Germinal center (tissue), 1 donor: ENCODE measurements around the gene CDC42SE2.
"Not testable (repeated sequence)": the region's sequence is repeated elsewhere in the genome, so short reads cannot be mapped to it uniquely, and the experiment has no call there.

Experiments
- DNase-seq: peaks from one replicate; pipeline ENCODE4 v3.0.0; 2012; ENCODE audit warnings: mixed read lengths, low spot score

The CDC42SE2 gene

DNA sequence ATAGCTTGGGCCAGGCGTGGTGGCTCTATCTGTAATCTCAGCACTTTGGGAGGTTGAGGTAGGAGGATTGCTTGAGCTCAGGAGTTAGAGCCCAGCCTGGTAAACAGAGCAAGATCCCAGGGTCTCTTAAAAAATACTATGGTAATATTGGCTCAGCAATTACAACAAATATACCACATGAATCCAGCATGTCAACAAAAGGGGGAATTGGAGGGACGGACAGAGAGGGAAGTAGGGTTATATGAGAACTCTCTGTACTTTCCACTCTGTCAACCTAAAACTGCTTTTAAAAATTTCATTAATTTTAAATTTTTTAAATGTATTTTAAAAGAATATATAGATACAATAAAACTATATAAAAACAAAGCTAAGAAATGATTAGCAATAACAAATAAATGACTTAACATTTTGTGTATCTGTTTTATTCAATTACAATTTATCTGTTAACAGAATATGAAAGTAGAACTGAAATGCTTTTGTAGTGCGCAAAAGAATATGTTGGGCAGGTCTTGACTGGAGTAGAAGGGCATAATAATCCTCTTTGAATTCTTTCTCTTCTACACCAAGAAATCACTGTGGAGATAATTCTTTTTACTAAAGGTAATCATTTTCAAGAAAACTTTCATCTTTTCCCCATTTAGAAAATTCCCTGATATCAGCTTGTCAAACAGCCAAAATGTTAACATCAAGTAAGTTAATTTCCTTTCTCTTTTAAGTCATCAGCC lies 12.9 kb upstream of the CDC42SE2 start:
- no peak for DNase-seq

DNA sequence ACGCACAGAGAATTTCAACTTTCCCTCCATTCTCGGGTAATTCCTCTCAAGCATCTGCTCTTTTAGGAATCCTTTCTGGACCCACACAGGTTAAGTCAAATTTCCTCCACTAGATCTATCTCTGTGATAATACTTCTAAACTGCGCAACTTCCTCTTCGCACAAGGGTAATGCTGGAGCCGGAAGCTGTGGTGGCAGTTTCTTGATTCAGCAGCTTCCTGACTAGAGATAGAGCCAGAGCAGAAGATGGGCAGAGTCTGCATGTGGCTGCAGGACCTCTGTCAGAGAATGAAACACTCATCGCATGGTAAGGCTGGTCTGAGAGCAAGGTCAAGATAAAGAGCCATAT lies 11.1 kb upstream of the CDC42SE2 start:
- peak; percentile 46 for DNase-seq

DNA sequence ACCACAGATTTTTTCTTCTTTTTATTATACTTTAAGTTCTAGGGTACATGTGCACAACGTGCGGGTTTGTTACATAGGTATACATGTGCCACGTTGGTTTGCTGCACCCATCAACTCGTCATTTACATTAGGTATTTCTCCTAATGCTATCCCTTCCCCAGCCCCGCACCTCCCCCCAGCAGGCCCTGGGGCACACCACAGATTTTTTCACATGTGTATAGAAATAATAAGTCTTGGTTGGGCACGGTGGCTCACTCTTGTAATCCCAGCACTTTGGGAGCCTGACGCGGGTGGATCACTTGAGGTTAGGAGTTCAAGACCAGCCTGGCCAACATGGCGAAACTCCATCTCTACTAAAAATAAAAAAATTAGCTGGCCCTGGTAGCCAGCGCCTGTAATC lies 9.8 kb upstream of the CDC42SE2 start:
- DNase-seq, result not testable (repeated sequence)

DNA sequence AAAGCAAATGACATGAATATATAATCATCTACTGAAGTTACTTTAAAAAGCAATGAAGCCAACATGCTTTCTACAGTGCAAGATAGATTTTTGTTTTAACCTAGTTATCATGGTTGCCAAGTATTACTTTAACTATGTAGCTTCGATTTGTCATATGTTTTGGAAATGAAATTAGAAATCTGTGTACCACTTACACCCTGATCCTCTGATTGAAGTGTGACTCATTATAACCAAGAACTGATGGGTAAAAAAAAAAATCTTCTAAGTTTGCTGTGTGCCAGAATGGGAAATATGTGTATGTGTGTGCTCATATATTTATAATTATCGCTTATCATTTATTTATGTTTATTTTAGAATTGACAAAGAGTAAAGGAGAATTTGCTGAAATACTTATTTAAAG lies 9.1 kb upstream of the CDC42SE2 start:
- DNase-seq, result no peak

- no peak for DNase-seq
These were observed 7.4 kb upstream of the CDC42SE2 start for GRCh38 chr5:131256507-131256823.

DNA sequence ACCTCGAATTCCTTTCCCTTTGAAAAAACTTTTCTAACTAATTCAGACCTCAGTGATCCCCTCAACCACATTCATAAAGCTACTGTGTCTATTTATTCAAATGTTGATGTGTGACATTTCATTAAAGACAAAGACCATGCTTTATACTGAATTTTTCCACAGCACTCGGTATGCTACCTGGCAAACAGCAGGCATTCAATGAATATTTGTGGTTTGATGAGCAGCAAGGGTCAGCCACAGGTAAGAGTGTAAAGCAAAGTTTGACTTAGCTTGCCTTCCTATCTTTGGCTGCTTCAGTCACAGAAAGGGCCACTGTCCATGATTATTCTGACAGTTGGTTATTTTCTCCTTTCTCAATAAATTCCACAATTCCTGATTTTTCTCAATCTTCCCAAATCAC lies 5.1 kb upstream of the CDC42SE2 start:
- no peak for DNase-seq

GRCh38 chr5:131259326-131259725 lies 4.5 kb upstream of the CDC42SE2 start:
- no peak for DNase-seq

DNA sequence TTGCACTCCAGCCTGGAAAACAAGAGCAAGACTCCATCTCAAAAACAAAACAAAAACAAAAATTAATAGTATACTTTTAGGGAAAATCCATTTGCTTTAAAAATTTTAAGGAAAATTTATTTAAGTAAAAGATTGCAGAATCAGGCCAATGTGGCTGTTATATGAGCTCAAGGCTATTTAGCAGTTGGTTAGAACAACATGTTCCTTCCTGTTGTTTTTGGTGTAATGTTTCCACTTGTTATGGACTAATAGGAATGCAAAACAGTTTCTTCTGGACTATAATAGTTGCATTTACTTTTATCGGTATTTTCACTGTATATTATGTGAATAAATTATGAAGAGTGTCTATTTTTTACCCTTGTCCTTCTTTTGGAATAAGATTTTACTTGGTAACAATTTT lies 3.0 kb upstream of the CDC42SE2 start:
- DNase-seq, result no peak

DNA sequence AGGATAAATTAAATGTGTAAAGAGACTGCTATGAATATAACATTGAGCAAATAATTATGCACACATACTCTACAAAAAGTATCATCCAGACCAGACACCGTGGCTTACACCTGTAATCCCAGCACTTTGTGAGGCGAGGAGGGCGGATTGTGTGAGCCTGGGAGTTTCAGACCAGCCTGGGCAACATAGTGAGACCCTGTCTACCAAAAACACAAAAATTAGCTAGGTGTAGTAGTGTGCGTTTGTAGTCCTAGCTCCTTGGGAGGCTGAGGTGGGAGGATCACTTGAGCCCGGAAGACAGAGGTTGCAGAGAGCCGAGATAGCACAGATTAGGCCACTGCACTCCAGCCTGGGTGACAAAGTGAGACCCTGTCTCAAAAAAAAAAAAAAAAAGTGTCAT lies 2.4 kb upstream of the CDC42SE2 start:
- no peak for DNase-seq

DNA sequence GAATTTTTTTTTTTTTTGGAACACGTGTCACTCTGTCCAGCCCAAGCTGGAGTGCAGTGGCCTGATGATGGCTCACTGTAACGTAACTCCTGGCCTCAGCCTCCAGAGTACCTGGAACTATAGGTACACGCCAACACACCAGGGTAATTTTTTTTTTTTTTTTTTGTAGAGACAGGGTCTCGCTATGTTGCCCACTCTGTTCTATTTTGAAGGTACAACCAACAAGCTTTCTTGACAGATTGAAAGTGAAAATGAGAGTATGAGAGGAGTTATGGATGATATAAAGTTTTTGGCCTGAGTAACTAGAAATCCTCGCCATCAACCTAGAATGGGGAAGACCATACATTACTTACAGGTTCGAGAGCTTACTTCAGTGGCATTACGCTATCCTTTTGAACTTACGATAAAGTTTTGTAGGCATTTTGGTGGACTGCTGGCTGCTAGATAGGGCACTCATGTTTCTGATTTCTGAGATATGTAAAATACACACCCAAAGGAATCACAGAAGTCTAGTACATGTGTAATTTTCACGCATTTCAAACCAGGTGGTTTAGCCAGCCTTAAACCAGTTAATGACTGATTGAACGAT lies 806 bp upstream of the CDC42SE2 start:
- no peak for DNase-seq

DNA sequence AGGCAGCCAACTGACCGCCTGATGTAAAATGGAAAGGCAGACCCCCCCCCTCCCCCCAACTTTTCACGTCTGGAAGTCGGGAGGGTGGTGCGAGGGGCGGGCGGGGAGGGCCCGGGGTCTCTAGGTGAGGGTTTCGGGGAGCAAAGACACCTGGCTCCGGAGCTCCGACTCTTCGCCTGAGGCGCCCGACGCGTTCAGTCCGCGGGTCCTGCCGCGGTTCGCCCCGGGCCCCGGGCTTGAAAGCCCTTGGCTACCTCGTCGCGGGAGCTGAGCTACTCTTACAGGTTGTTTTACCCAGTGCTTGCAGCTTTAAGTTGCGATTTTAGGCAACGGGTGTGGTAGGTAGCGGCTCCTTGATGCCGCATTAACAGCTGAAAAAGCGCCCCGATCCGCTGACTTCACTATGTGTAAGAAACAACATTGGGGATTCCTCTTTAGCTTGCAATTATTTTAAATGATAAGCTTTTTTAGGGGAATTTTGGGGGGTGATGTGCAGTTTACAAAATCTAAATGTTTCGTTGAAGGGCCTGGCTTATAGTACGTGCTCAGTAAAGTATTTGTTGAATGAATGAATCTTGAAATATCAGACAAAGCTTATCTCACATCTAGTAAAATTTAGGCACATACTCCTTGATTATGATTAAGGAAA lies 722 bp downstream of the CDC42SE2 start:
- peak; percentile 30 for DNase-seq

DNA sequence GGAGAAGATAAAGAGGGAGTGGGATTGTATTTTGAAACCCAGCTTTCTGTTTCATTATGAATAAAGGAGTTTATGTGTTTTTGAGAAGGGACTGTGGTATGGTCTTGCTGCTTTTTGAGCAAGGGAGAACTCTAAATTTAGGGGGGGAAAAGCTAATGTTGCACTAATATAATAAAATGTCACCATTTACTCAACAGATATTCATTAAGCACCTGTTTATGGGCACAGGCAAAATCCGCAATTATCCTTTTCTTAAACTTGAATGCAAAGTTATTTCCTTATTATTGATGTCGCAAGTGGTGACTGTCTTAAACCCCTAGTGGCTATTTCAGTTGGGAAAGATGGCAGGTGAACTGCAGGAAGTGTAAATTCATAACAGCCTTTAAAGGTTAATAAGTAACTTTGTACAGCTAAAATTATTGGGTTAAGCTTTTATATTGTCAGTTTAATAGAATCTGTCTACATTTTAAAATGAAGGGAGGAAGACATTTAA lies 1.5 kb downstream of the CDC42SE2 start:
- DNase-seq, result no peak

GRCh38 chr5:131266370-131267060 lies 2.7 kb downstream of the CDC42SE2 start:
- DNase-seq, result no peak

DNA sequence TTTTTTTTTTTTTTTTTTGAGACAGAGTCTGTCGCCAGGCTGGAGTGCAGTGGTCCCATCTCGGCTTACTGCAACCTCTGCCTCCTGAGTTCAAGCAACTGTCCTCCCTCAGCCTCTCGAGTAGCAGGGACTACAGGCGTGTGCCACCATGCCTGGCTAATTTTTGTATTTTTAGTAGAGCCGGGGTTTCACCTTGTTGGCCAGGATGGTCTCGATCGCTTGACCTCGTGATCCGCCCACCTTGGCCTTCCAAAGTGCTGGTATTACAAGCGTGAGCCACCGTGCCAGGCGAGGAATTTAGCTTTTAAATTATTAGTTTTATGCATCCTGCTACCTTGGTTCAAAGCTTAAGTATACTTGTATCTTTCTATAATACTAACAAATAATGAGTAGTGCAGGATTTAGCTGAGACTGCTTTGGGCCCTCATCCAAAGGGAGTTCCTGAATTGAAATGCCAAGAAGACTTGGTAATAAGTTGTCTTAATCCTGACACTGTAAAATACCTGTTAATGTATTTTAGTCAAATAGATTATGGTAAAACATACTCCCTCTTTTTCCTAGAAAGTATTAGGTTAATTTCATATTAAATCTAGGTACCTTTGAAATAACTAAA lies 5.0 kb downstream of the CDC42SE2 start:
- DNase-seq, result no peak

DNA sequence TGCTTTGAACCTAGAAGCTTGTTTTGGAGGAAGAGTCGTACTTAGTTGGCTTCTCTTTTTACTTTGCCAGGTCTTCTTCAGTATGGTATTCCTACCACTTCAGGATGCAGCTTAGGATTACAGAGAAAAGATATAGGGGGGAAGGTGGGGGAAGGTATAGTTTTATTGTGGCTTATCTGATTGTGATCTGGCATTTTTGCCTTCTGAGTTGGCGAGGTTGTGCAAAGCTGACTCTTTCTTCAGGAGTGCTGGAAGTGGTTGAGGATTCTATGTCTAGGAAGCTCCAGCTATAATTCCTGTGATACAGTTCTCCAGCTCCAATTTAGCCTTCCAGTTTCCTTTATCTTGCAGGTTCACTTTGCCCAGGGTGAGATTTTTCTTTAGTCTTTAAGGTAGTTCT lies 7.0 kb downstream of the CDC42SE2 start:
- DNase-seq, result no peak

GRCh38 chr5:131271888-131272287 lies 8.0 kb downstream of the CDC42SE2 start:
- not testable (repeated sequence) for DNase-seq

- no peak for DNase-seq
These were observed 8.5 kb downstream of the CDC42SE2 start for GRCh38 chr5:131272307-131272706.

DNA sequence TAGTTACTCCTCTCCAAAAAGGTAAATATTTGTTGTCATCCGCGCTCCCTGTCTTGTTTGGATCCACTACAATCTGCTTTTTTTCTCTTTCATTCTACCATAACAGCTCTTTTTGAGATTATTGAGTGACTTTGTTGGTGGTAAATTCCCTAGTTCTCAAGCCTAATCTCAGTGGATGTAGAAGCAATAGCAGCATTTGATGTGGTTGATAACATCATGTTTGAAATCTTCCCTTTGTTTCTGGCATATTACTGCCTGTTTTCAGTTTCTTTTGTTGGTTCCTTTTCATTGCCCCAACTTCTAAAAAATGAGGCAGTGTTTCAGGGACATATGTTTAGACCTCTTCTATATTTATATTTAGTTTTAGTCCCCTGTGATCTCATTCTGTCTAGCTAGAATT lies 8.9 kb downstream of the CDC42SE2 start:
- DNase-seq, result no peak

DNA sequence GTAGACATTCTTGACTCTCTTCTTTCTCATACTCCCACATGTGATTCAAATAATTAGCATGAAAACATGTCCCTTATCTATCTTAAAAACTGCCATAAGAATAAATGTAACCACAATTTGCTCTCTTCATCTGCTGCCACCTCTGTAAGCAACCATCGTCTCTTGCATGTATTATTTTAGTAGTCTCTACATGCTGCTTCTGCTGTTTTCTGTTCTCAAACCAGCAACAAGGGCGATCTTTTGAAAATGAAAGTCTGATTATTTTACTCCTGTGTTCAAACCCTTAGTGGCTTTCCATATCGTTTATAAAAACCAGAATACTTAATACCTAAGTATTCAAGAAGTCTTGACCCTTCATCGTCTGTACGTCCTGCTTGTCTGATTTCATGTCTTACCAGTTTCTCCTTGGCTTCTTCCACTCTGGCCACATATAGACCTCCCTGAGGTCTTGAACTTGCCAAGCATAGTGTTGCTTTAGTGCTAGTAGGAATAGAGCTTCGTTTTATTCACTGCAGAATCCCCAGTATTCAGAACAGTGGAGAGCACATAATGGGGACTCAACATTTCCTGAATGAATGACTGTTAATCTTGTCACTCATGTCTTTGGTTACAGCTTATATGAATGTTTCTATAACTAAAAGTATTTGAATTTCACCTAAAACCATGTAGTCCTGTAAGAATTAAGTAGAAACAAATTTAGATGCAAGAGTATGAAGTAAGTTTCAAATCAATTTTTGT lies 10.6 kb downstream of the CDC42SE2 start:
- no peak for DNase-seq

DNA sequence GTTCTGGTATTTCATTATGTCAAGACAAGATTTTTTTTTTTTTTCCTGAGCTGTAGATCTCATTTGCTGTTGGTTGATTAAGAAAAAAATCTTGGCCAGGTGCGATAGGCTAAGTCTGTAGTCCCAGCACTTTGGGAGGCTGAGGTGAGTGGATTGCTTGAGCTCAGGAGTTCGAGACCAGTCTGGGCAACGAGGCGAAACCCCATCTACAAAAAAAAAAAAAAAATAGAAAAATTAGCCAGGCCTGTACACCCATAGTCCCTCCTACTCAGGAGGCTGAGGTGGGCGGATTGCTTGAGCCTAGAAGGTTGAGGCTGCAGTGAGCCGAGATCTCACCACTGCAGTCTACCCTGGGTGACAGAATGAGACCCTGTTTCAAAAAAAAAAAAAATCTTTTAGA lies 12.2 kb downstream of the CDC42SE2 start:
- DNase-seq, result no peak

- no peak for DNase-seq
These were observed 13.6 kb downstream of the CDC42SE2 start for GRCh38 chr5:131277447-131277846.
